Retina (tissue), 1 donor: ENCODE measurements around the gene FNTB.

Experiments
- DNase-seq: peaks from one replicate; pipeline ENCODE4 v3.0.0-alpha.2; 2016

FNTB gene

GRCh38 chr14:64983439-64984310 is 3.0 kb upstream of the FNTB start:
- no peak for DNase-seq

DNA sequence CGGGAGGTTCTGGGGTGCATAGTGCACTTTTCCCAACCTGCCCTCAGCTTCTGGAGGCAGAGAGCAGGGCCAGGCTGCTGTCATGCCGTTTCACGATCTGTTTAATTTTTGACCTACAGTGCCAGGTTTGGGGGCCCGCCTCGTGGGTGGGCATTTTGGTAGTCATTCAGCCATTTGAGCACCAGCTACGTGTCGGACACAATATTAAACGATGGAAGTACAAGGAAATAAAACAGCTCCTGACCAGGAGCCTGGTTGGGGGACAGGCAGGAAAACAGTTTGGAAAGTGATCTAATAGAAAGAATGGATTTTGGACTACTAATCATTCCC is 708 bp downstream of the FNTB start:
- DNase-seq, result no peak

- no peak for DNase-seq
Measured at GRCh38 chr14:64990296-64990695, 3.6 kb downstream of the FNTB start.

GRCh38 chr14:64990939-64991338 is 4.2 kb downstream of the FNTB start:
- DNase-seq, result no peak

DNA sequence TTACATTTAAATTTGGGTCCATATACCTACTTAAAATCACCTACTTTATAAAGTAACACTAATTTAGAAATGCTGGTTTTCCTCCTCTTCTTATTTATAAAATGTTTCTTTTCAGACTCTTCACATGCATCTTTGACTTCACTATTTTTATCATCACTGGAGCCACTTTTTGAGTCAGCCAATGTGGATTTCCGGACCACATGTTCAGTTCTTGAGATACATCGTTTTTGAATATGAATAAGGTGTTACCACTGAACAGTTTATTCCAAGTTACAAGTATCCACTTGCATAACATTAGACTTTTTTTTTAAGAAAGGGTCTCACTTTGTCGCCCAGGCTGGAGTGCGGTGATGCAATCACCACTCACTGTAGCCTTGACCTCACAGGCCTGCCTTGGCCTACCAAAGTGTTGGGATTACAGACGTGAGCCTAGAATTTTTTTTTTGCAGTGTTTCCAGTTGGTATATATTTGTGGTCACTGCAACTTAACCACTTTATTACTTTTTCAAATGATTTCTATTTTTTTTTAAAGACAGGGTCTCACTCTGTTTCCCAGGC is 5.7 kb downstream of the FNTB start:
- no peak for DNase-seq

DNA sequence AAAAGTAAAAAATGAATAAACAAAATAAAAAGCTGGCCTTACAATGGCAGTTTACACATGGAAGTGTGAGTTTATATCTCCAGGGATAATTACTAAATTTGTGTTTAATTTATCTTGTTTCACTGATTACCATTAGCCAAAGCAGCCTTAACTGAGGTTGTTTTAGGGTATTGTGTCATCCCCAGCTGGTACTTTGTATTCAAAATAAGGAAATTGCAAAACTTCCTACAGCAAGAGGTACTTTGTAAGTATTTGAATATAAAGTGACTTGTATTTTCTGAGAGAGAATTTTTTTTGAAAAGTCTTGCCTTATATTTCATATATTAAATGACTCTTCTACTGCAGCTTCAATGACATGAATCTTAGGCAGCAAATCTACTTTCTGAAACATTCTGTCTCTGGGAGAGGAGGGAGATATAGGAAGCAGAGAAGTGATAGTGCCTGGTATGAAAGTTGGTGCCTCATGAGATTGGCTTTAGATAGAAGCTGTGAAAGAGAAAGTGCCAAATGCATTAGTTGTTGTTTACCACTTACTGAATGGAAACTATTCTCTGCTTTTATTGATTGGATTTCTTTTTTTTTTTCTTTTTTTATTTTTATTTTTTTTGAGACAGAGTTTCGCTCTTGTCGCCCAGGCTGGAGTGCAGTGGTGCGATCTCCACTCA is 6.7 kb downstream of the FNTB start:
- no peak for DNase-seq

GRCh38 chr14:64994540-64994939 is 7.8 kb downstream of the FNTB start:
- DNase-seq, result no peak

DNA sequence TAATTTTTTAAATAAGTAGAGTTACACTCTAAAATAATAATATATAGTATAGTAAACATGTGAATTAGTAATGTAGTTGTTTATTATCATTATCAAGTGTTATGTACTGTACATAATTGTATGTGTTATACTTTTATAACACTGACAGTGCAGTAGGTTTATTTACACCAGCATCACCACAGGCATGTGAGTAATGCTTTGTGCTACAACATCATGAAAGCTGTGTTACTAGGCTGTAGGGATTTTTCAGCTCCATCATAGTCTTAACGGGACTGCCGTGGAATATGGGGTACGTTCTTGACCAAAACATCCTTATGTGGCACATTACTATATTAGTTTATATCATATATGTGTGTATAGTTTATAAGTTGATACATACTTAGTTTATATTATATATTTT is 8.6 kb downstream of the FNTB start:
- DNase-seq, result no peak

GRCh38 chr14:64997108-64997794 is 10.6 kb downstream of the FNTB start:
- peak; percentile 33 for DNase-seq

- DNase-seq, result no peak
Measured at GRCh38 chr14:64998455-64998931, 11.8 kb downstream of the FNTB start.

DNA sequence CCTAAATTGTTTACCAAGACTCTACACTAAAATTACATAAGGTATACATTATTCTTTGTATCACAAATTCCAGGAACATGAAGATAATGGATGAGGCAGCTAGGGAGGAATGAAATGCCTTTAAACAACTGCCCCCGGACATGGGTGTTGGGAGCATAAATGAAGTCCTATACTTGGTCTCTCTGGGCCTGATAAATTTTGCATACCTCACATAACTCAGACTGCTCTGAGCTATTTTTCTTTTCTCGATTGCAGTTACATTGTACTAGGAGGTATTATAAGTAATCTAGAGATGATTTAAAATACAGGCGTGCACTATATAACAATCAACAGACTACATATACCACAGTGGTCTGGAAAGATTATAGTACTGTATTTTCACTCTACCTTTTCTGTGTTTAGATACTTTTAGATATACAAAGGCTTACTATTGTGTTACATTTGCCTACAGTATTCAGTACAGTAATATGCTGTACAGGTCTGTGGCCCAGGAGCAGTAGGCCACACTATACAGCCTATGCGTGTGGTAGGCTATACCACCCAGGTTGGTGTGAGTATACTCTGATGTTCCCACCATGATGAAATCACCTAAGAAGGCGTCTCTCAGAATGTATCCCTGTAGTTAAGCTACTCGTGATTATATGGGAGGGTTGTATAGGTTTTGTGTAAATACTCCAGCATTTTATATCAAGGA is 14.3 kb downstream of the FNTB start:
- DNase-seq, result no peak

- no peak for DNase-seq
Measured at GRCh38 chr14:65001723-65002122, 15.0 kb downstream of the FNTB start.

DNA sequence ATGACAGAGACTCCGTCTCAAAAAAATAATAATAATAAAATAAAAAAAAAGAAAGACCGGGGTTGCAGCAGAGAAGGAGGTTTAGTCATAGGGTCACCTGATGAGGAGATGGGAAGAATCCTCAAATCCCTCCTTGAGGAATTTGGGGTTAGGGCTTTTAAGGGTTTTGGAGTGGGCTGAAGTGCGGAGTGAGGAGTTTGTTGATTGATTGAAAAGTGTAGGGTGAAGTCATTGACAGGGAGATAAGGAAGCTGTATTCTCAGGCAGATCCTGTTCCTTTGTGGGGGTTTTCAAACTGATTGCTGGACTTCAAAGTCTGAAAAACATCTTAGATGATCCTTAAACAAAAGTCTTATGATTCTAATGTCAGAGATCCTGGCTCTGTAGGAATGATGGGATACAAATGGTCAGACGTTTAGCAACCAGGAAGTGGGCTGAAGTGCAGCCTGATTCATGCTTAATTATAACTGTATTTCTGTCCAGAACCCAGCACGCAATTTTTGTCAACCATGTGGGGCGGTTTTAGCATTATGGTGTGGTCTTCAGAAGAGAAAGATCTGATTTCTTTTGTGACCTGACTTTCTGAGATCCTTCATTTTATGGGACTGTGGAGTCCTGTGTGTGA is 16.0 kb downstream of the FNTB start:
- DNase-seq, result no peak

DNA sequence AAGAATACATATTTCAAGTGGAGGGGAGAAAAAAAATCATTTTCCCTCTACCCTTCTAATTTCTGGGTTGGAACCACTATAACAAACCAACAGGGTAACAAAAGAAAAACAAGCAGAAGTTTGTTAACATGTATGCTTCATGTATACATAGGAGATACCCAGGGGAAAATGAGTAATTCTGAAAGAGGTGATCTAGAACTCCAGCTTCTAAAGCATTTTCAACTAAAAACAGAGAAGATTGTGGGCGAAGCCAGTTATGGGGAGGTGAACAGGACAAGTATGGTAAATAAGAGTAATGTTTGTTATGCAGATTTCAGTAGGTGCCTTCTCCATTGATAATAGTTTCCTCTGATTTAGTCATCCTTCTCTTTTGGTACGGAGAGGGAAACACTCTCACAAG is 16.7 kb downstream of the FNTB start:
- DNase-seq, result no peak

DNA sequence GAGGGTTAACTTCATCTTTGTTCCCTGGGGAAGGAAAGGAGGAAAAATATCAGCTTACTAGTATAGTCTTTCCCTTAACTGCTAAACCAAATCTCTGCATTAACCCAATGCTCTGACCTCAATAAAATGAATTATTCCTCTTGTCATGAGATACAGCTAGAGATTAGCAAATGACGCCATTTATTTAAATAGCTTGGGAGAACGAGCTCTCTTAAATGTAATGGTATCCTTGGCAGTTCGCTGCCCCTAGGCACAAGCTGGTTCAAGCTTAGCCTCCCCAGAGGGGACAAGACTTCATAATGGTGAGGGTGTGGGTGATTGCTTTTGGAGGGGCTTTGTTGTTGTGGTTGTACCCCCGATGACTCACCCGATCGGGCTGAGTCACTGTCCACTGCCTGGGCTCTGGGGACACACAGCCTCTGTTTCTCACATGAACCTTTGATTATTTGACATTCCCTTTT is 19.6 kb downstream of the FNTB start:
- DNase-seq, result no peak

DNA sequence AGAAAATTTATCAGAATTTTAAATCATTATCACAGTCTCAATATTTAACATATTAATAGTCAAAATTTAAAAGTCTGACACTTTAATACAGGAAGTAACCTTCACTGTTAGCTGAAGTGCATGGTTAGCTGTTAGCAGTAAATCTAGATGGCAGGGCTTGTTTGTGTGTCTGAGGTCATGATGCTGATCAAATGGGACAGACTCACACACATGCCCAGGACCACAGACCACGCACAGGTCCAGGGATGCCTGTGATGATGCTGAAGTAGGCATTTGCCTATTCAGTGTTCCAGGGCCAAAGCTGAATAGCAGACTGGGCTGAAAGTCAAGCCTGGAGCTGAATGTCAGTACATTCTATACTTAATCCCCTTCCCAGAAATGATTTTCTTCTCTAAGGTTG is 20.5 kb downstream of the FNTB start:
- no peak for DNase-seq

GRCh38 chr14:65010211-65010931 is 23.7 kb downstream of the FNTB start:
- DNase-seq, result no peak

GRCh38 chr14:65011538-65011937 is 24.8 kb downstream of the FNTB start:
- no peak for DNase-seq

DNA sequence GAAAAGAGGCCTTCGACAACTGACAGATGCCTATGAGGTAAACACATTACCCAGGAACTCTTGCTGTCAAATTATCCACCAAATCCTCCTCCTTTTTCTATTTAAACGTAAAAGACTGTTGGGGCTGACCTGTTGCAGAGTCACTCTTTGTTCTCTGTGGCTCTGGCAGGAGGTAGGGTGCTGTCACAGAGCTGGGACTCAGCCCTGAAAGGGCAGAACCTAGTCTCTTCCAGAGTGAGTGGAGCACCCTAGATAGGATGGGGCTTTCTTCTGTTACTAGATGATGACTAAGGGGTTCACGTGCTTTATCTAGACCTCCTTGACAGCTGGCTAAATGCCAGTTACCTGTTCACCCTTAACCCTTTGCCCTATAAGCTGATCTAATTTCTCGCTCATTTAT is 25.7 kb downstream of the FNTB start:
- no peak for DNase-seq

- no peak for DNase-seq
Measured at GRCh38 chr14:65015391-65015790, 28.7 kb downstream of the FNTB start.

DNA sequence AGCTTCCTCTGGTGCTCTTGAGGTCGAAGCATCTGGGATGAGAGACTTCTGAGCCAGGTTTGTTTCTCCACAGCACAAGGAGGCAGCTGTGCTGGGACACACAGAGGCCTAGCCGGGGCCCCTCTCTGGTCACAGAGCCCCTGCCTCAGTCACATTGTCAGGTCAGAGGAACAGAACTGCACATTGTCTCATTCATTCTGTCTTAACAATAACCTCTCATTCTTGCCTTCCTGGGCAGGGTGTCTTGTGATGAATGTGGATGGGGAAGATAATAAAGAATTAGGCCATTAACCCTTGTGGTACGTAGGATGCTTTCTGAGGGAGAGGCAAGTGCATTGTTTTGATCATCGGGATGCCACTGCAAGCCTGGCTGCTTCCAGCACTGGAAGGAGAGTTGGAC is 29.8 kb downstream of the FNTB start:
- peak; percentile 15 for DNase-seq
